ENCODE data around the gene COL4A2.
"Not testable (repeated sequence)": the region's sequence is repeated elsewhere in the genome, so short reads cannot be mapped to it uniquely, and the experiment has no call there.

COL4A2 gene

GRCh38 chr13:110308656-110309359, 1.7 kb downstream of the COL4A2 start:
- DNase-seq, result peak in 1 of 2 experiments; percentile 60

- DNase-seq, result no peak
These were observed 2.8 kb downstream of the COL4A2 start for GRCh38 chr13:110309661-110310524.

- DNase-seq, result no peak
These were observed 3.7 kb downstream of the COL4A2 start for GRCh38 chr13:110310541-110311442.

GRCh38 chr13:110311443-110312338, 4.6 kb downstream of the COL4A2 start:
- DNase-seq, result no peak

GRCh38 chr13:110312339-110313031, 5.4 kb downstream of the COL4A2 start:
- DNase-seq, result no peak

GRCh38 chr13:110313261-110313660, 6.2 kb downstream of the COL4A2 start:
- DNase-seq, result not testable (repeated sequence)

GRCh38 chr13:110313733-110314132, 6.6 kb downstream of the COL4A2 start:
- DNase-seq, result not testable (repeated sequence)

GRCh38 chr13:110314516-110315245, 7.6 kb downstream of the COL4A2 start:
- DNase-seq, result no peak

- no peak for DNase-seq
These were observed 9.1 kb downstream of the COL4A2 start for GRCh38 chr13:110316196-110316595.

GRCh38 chr13:110317093-110317492, 10.0 kb downstream of the COL4A2 start:
- no peak for DNase-seq

GRCh38 chr13:110317496-110318195, 10.6 kb downstream of the COL4A2 start:
- no peak for DNase-seq

- DNase-seq, result no peak
These were observed 11.8 kb downstream of the COL4A2 start for GRCh38 chr13:110318920-110319319.

- no peak for DNase-seq
These were observed 12.3 kb downstream of the COL4A2 start for GRCh38 chr13:110319397-110319773.

- no peak for DNase-seq
These were observed 12.9 kb downstream of the COL4A2 start for GRCh38 chr13:110319774-110320509.

GRCh38 chr13:110320645-110321044, 13.6 kb downstream of the COL4A2 start:
- no peak for DNase-seq

- DNase-seq, result not testable (repeated sequence)
These were observed 14.5 kb downstream of the COL4A2 start for GRCh38 chr13:110321573-110321972.

- DNase-seq, result no peak
These were observed 15.2 kb downstream of the COL4A2 start for GRCh38 chr13:110322126-110322827.

- no peak for DNase-seq
These were observed 15.7 kb downstream of the COL4A2 start for GRCh38 chr13:110322828-110323171.
